Brain microvascular endothelial cell (primary cell): Measurements from ENCODE around the gene MYH7B.

Experiments
- DNase-seq: peaks from one replicate; pipeline ENCODE4 v3.0.0-alpha.2; 2020
- H3K27ac ChIP-seq: fragments of 250-450 bp; sonication (Bioruptor Pico); 2 replicates; pipeline ENCODE4 v1.5.1; 2020; ENCODE audit warnings: mild to moderate bottlenecking, moderate library complexity
- H3K27me3 ChIP-seq: fragments of 250-450 bp; sonication (Bioruptor Pico); replicated peaks from 2 replicates; pipeline ENCODE4 v1.5.1; 2020; ENCODE audit warnings: mild to moderate bottlenecking
- H3K36me3 ChIP-seq: fragments of 250-450 bp; sonication (Bioruptor Pico); replicated peaks from 2 replicates; pipeline ENCODE4 v1.5.1; 2020; ENCODE audit warnings: mild to moderate bottlenecking
- H3K4me3 ChIP-seq: 2 replicates; pipeline ENCODE4 v1.5.1; 2011; ENCODE audit warnings: low read depth, mild to moderate bottlenecking, control low read depth, low read length, moderate library complexity
- CTCF ChIP-seq: IDR thresholded peaks from 2 replicates; pipeline ENCODE4 v1.5.1; 2011; ENCODE audit warnings: low read depth, mild to moderate bottlenecking, moderate library complexity, low read length, control low read depth, inconsistent platforms; ENCODE audit errors: missing control alignments
- in situ Hi-C: cut with HindIII; loops from 2 replicates; pipeline ENCODE4 v1.10.0; 2017; ENCODE audit warnings: low sequenced_read_pairs, low pct_ligation_motif_present

The MYH7B gene

DNA sequence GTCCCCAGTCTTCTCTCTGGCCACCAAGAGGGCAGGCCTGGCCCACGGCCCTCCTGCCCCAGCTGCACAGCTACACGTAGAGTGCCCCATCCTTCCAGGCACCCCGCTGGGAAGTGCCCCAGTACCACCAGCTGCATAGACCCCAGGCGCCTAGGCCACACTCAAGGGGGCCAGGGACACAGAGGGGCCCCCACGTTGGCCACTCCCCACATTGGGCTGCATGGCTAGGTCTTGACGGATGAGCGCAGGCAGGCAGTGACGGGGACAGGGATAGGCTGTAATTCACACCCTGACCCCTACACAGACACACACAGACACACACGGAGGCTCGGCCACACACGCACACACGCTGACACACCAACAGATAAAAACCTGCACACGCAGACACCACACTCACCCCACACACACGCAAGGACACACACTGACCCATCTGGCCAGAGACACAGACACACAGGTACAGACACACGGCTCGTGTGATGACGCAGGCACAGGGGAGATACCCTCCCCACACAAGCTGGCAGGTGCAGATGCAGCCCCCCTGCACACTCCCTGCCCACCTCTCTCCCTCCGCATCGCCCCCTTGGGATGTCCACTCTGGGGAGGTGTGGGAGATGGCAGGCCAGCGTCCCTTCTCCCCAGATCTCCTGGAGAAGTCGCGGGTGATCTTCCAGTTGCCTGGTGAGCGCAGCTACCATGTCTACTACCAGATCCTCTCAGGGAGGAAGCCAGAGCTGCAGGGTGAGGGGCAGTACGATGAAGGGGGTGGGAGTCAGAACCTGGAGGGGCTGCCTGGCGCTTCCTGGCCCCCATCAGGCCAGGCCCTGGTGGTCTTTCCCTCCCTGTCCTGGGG is 30.0 kb downstream of the MYH7B start:
- no peak overlapping the region for H3K27ac ChIP-seq
- H3K36me3 ChIP-seq = no peaks in the 10 kb centered on the region
- H3K4me3 ChIP-seq = no peak overlapping the region
- DNase-seq = no peak
- peaks cover 5% of the 10 kb centered on the region for H3K27me3 ChIP-seq
- in situ Hi-C loops = no loop called here
- TF ChIP-seq CTCF = no peak

GRCh38 chr20:34986311-34987287 is 30.9 kb downstream of the MYH7B start:
- in situ Hi-C loops = no loop called here
- no peaks in the 10 kb centered on the region for H3K36me3 ChIP-seq
- TF ChIP-seq CTCF = no peak
- no peak for DNase-seq
- H3K4me3 ChIP-seq = no peak overlapping the region
- peaks cover 5% of the 10 kb centered on the region for H3K27me3 ChIP-seq
- no peak overlapping the region for H3K27ac ChIP-seq

DNA sequence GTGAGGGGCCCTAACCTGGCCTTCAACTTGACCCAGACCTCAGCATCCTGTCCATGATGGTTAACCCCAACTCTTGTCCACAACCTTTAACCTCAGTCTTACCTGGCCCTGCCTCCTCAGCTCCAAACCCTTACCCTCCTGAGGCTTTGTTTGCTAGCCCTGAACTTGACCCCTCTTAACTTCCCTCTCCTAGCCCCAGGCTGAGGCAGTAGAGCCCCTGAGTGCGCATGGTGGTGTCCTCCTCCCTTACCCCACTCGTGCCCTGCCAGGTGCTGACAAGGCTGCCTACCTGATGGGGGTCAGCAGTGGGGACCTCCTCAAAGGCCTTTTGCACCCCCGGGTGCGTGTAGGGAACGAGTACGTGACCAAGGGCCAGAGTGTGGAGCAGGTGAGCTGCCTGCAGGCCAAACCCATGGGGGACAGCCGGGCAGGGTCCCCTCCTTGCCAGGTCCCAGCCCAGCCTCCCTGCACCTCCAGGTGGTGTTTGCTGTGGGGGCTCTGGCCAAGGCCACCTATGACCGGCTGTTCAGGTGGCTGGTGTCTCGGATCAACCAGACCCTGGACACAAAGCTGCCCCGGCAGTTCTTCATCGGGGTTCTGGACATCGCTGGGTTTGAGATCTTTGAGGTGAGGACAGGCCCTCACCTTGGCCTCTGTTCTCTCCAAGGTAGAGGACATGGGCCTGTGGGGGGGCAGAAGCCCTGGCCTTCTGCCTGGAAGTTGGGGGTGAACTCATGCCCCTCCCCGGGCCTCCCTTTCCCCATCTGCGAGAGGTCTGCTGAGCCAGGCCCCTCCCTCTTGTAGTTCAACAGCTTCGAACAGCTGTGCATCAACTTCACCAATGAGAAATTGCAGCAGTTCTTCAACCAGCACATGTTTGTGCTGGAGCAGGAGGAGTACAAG is 31.9 kb downstream of the MYH7B start:
- DNase-seq = no peak
- no peaks in the 10 kb centered on the region for H3K36me3 ChIP-seq
- no peak overlapping the region for H3K4me3 ChIP-seq
- TF ChIP-seq CTCF = no peak
- H3K27ac ChIP-seq = no peak overlapping the region
- in situ Hi-C loops = no loop called here
- H3K27me3 ChIP-seq = peaks cover 5% of the 10 kb centered on the region

GRCh38 chr20:34988191-34988540 is 32.5 kb downstream of the MYH7B start:
- H3K27me3 ChIP-seq = peaks cover 5% of the 10 kb centered on the region
- H3K4me3 ChIP-seq = no peak overlapping the region
- no peak for DNase-seq

More at GRCh38 chr20:34988191-34988540, 32.5 kb downstream of the MYH7B start:
- no peaks in the 10 kb centered on the region for H3K36me3 ChIP-seq
- no peak overlapping the region for H3K27ac ChIP-seq
- in situ Hi-C loops = no loop called here
- TF ChIP-seq CTCF = no peak
